ENCODE results near the gene CCR6. TPM values are rescaled to one million over a fixed set of nuclear protein-coding genes. Genes with fewer than 3 reads are reported as not detected.

CCR6 gene
- total RNA-seq (under 1 TPM in 1 of 2 donors, not detected in 1; 0.71 TPM), polyA plus RNA-seq (ENCODE audit: insufficient read length in 6 of 6) (under 1 TPM in 1 of 6 donors, not detected in 5; 0.10 TPM)
- long read RNA-seq, donor 1: 0 reads
- long read RNA-seq, donor 2: 0 reads
- long read RNA-seq, donor 3: 0 reads
- long read RNA-seq, donor 4: 0 reads
- long read RNA-seq, donor 5: 0 reads
- long read RNA-seq, donor 6: 0 reads
- long read RNA-seq, donor 7: 0 reads
- long read RNA-seq, donor 8, full-length matches to known transcripts: 1 of 1 reads
- long read RNA-seq, donor 8, partial matches to known transcripts: 0 of 1 reads
- long read RNA-seq, donor 8, other reads (novel, unspliced or antisense): 0 of 1 reads
- long read RNA-seq, donor 9: 0 reads
- long read RNA-seq, donor 10: 0 reads
- long read RNA-seq, donor 11: 0 reads
- long read RNA-seq, donor 12, full-length matches to known transcripts: 1 of 1 reads
- long read RNA-seq, donor 12, partial matches to known transcripts: 0 of 1 reads
- long read RNA-seq, donor 12, other reads (novel, unspliced or antisense): 0 of 1 reads

- Histone ChIP-seq H3K9me3 (no peaks in the 10 kb centered on the region), H3K4me3 (no peak within 1 kb of the TSS), H3K36me3 (no peaks in the 10 kb centered on the region), H3K27me3 (no peaks in the 10 kb centered on the region), H3K4me1 (no peaks in the 10 kb centered on the region), H3K27ac (no peak within 1 kb of the TSS)
- no peak for ATAC-seq
- TF ChIP-seq CTCF (IDR thresholded peaks at IDR 0.05): no peak
- intact Hi-C loops (cut with DNase I): no loop called here
- no peak for DNase-seq
These were observed at the start of gene CCR6 for GRCh38 chr6:167122827-167123657. Gene CCR6 (plus strand): TSS chr6:167123096. CDS start chr6:167136135, 13,039 bp downstream.

GRCh38 chr6:167073679-167074274, 49.1 kb upstream of the CCR6 start:
- Histone ChIP-seq H3K4me1 (no peaks in the 10 kb centered on the region), H3K9me3 (peaks cover 0 to 13% of the 10 kb centered on the region in 2 donors), H3K36me3 (no peaks in the 10 kb centered on the region), H3K27ac (no peak overlapping the region), H3K27me3 (no peaks in the 10 kb centered on the region), H3K4me3 (no peak overlapping the region)
- DNase-seq (no peak), ATAC-seq (no peak)
- intact Hi-C loops (cut with DNase I): no loop called here
- no peak for TF ChIP-seq CTCF (IDR thresholded peaks at IDR 0.05)

- Histone ChIP-seq H3K27me3 (no peaks in the 10 kb centered on the region), H3K4me1 (no peaks in the 10 kb centered on the region), H3K36me3 (no peaks in the 10 kb centered on the region), H3K27ac (no peak overlapping the region), H3K4me3 (no peak overlapping the region), H3K9me3 (peaks cover 0 to 8% of the 10 kb centered on the region in 2 donors)
- TF ChIP-seq CTCF (IDR thresholded peaks at IDR 0.05): no peak
- ATAC-seq (no peak), DNase-seq (no peak)
- intact Hi-C loops (cut with DNase I): no loop called here
These were observed 45.5 kb upstream of the CCR6 start for GRCh38 chr6:167077241-167077932.

- no peaks in the 10 kb centered on the region for H3K4me1 ChIP-seq
- no peak overlapping the region for H3K4me3 ChIP-seq
- DNase-seq: no peak
- no peaks in the 10 kb centered on the region for H3K9me3 ChIP-seq
- H3K27me3 ChIP-seq: no peaks in the 10 kb centered on the region
- H3K36me3 ChIP-seq: no peaks in the 10 kb centered on the region
- intact Hi-C loops (cut with DNase I): no loop called here
- no peak for ATAC-seq
- no peak overlapping the region for H3K27ac ChIP-seq
- no peak for TF ChIP-seq CTCF (IDR thresholded peaks at IDR 0.05)
These were observed 44.2 kb upstream of the CCR6 start for GRCh38 chr6:167078745-167079144.

Measured in left lung (tissue), 14 donors.